ENCODE measurements around the gene AGRN.

The AGRN gene

GRCh38 chr1:1051127-1051810, 31.3 kb downstream of the AGRN start:
- TF ChIP-seq HDGF (IDR thresholded peaks at IDR 0.05; ENCODE audit: borderline replicate concordance) (no peak), ARNT (IDR thresholded peaks at IDR 0.05) (no peak), SP1 (IDR thresholded peaks at IDR 0.05) (no peak), BHLHE40 (IDR thresholded peaks at IDR 0.05; ENCODE audit: borderline replicate concordance) (no peak), PKNOX1 (IDR thresholded peaks at IDR 0.05) (no peak), L3MBTL2 (conservative IDR thresholded peaks at IDR 0.05) (no peak), SUZ12 (IDR thresholded peaks at IDR 0.05) (no peak), ELF4 (IDR thresholded peaks at IDR 0.05) (no peak), FOXA1 (IDR thresholded peaks at IDR 0.05) (no peak), FOXM1 (IDR thresholded peaks at IDR 0.05; ENCODE audit: borderline replicate concordance) (no peak), CTBP1 (IDR thresholded peaks at IDR 0.05; ENCODE audit: borderline replicate concordance) (no peak), TARDBP (IDR thresholded peaks at IDR 0.05) (no peak), NFRKB (IDR thresholded peaks at IDR 0.05) (no peak), FOXK2 (IDR thresholded peaks at IDR 0.05) (no peak), ZNF384 (IDR thresholded peaks at IDR 0.05) (no peak), LEF1 (IDR thresholded peaks at IDR 0.05; ENCODE audit: borderline replicate concordance) (no peak)
- CTCF ChIA-PET: no interaction called here
- POLR2A ChIA-PET: no interaction called here
- no peak for DNase-seq (ENCODE audit: extremely low spot score)

GRCh38 chr1:1052003-1052840, 32.3 kb downstream of the AGRN start:
- ChIA-PET POLR2A (no interaction called here), CTCF (no interaction called here)
- no peak for TF ChIP-seq BHLHE40 (IDR thresholded peaks at IDR 0.05; ENCODE audit: borderline replicate concordance)
- no peak for TF ChIP-seq PKNOX1 (IDR thresholded peaks at IDR 0.05)
- no peak for TF ChIP-seq FOXK2 (IDR thresholded peaks at IDR 0.05)
- TF ChIP-seq SP1 (IDR thresholded peaks at IDR 0.05): no peak
- no peak for TF ChIP-seq FOXM1 (IDR thresholded peaks at IDR 0.05; ENCODE audit: borderline replicate concordance)
- TF ChIP-seq ARNT (IDR thresholded peaks at IDR 0.05): no peak
- no peak for TF ChIP-seq NFRKB (IDR thresholded peaks at IDR 0.05)
- TF ChIP-seq TARDBP (IDR thresholded peaks at IDR 0.05): no peak
- TF ChIP-seq ELF4 (IDR thresholded peaks at IDR 0.05): no peak
- no peak for TF ChIP-seq L3MBTL2 (conservative IDR thresholded peaks at IDR 0.05)
- no peak for TF ChIP-seq SUZ12 (IDR thresholded peaks at IDR 0.05)
- no peak for TF ChIP-seq LEF1 (IDR thresholded peaks at IDR 0.05; ENCODE audit: borderline replicate concordance)
- TF ChIP-seq ZNF384 (IDR thresholded peaks at IDR 0.05): no peak
- TF ChIP-seq HDGF (IDR thresholded peaks at IDR 0.05; ENCODE audit: borderline replicate concordance): no peak
- TF ChIP-seq CTBP1 (IDR thresholded peaks at IDR 0.05; ENCODE audit: borderline replicate concordance): no peak
- no peak for TF ChIP-seq FOXA1 (IDR thresholded peaks at IDR 0.05)
- DNase-seq (ENCODE audit: extremely low spot score): no peak

GRCh38 chr1:1053022-1053421, 33.1 kb downstream of the AGRN start:
- no peak for TF ChIP-seq LEF1 (IDR thresholded peaks at IDR 0.05; ENCODE audit: borderline replicate concordance)
- TF ChIP-seq ARNT (IDR thresholded peaks at IDR 0.05): no peak
- TF ChIP-seq FOXA1 (IDR thresholded peaks at IDR 0.05): no peak
- TF ChIP-seq ELF4 (IDR thresholded peaks at IDR 0.05): no peak
- TF ChIP-seq SP1 (IDR thresholded peaks at IDR 0.05): no peak

GRCh38 chr1:1053682-1054081, 33.8 kb downstream of the AGRN start:
- TF ChIP-seq FOXM1 (IDR thresholded peaks at IDR 0.05; ENCODE audit: borderline replicate concordance) (no peak), PKNOX1 (IDR thresholded peaks at IDR 0.05) (no peak), ELF4 (IDR thresholded peaks at IDR 0.05) (no peak), HDGF (IDR thresholded peaks at IDR 0.05; ENCODE audit: borderline replicate concordance) (no peak), FOXK2 (IDR thresholded peaks at IDR 0.05) (no peak), NFRKB (IDR thresholded peaks at IDR 0.05) (no peak), FOXA1 (IDR thresholded peaks at IDR 0.05) (no peak)
- CTCF ChIA-PET: no interaction called here
- POLR2A ChIA-PET: no interaction called here
- DNase-seq (ENCODE audit: extremely low spot score): no peak

More at GRCh38 chr1:1053022-1053421, 33.1 kb downstream of the AGRN start:
- no peak for DNase-seq (ENCODE audit: extremely low spot score)
- ChIA-PET POLR2A (no interaction called here), CTCF (no interaction called here)

- TF ChIP-seq TARDBP (IDR thresholded peaks at IDR 0.05): no peak
- no peak for TF ChIP-seq L3MBTL2 (conservative IDR thresholded peaks at IDR 0.05)
- no peak for TF ChIP-seq SP1 (IDR thresholded peaks at IDR 0.05)
- ChIA-PET POLR2A (no interaction called here), CTCF (no interaction called here)
- no peak for DNase-seq (ENCODE audit: extremely low spot score)
Observed at GRCh38 chr1:1054099-1054700, 34.3 kb downstream of the AGRN start.

- POLR2A ChIA-PET: no interaction called here
- TF ChIP-seq TARDBP (IDR thresholded peaks at IDR 0.05): no peak
- TF ChIP-seq ARNT (IDR thresholded peaks at IDR 0.05): no peak
- TF ChIP-seq PKNOX1 (IDR thresholded peaks at IDR 0.05): no peak
- TF ChIP-seq NFRKB (IDR thresholded peaks at IDR 0.05): no peak
- TF ChIP-seq FOXK2 (IDR thresholded peaks at IDR 0.05): no peak
- no peak for TF ChIP-seq SUZ12 (IDR thresholded peaks at IDR 0.05)
- TF ChIP-seq BHLHE40 (IDR thresholded peaks at IDR 0.05; ENCODE audit: borderline replicate concordance): no peak
- no peak for TF ChIP-seq FOXA1 (IDR thresholded peaks at IDR 0.05)
- no peak for TF ChIP-seq FOXM1 (IDR thresholded peaks at IDR 0.05; ENCODE audit: borderline replicate concordance)
- TF ChIP-seq CTBP1 (IDR thresholded peaks at IDR 0.05; ENCODE audit: borderline replicate concordance): no peak
- TF ChIP-seq LEF1 (IDR thresholded peaks at IDR 0.05; ENCODE audit: borderline replicate concordance): no peak
- TF ChIP-seq L3MBTL2 (conservative IDR thresholded peaks at IDR 0.05): no peak
- no peak for TF ChIP-seq HDGF (IDR thresholded peaks at IDR 0.05; ENCODE audit: borderline replicate concordance)
- no peak for TF ChIP-seq SP1 (IDR thresholded peaks at IDR 0.05)
- no peak for TF ChIP-seq ELF4 (IDR thresholded peaks at IDR 0.05)
- no peak for TF ChIP-seq ZNF384 (IDR thresholded peaks at IDR 0.05)
- CTCF ChIA-PET: no interaction called here
- no peak for DNase-seq (ENCODE audit: extremely low spot score)
Observed at GRCh38 chr1:1054971-1055370, 35.1 kb downstream of the AGRN start.
